TTC549 (cell line): Measurements from ENCODE around the gene ZDHHC22.

Experiments
- FAIRE-seq: peaks from 2 replicates; lab custom pipeline; 2012; peaks lifted over from hg19 to GRCh38; lab: Jason Lieb, UNC

The ZDHHC22 gene

GRCh38 chr14:77126461-77126990 lies 15.1 kb downstream of the ZDHHC22 start:
- no peak for FAIRE-seq

GRCh38 chr14:77125823-77126325 lies 15.7 kb downstream of the ZDHHC22 start:
- no peak for FAIRE-seq

DNA sequence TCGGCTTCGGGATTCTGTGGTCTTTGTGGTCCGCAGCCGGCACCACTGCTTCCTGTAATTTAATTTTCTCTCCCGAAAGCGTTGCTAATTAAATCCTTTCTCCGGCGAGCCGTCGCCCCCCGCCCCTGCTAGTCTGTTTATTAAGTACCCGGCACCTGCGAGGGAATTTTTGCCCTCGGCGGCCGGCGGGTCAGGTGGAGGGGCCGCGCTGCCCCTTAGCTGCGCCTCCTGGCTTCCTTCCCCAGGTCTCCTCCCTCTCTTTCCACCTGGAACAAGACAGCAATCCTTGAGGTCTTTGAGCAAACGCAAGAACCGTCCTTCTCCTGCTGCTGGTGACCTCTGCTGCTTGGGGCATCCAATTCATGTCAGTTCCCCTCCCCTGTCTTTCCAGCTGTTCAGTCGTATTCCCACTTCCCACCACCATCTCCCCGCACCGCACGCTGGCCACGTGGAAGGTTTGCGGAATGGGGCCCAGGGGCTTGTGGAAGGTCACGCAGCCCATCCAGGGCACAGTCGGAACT lies 16.2 kb downstream of the ZDHHC22 start:
- FAIRE-seq: no peak

GRCh38 chr14:77124345-77125280 lies 17.0 kb downstream of the ZDHHC22 start:
- no peak for FAIRE-seq

- no peak for FAIRE-seq
These were observed 17.9 kb downstream of the ZDHHC22 start for GRCh38 chr14:77123381-77124325.

DNA sequence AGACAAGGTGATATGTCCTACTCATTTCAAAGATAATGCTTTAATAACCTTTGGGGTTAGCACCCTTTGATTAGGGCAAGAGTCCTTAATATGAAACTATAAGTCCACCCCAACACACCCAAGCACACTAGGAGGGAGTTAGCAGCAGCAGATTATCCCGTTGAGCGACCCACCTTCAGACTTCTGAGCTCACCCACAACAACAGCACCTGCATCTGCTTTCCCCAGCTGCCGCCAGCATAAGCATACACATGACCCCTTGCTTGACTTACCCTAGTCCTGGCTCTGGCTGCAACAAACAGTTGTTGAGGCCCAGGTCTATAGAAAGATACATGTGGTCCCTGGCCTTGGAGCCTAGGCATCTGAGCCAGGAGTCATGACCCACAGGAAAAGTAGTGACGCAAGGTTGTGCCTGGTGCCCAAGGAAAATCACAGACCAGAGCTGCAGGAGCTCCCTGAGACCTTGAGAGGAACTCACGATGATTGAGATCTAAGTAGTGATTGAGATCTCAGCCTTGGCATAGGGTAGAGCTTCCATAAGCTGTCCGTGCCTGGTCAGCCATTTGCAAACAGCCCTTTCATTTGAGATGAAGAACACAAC lies 19.0 kb downstream of the ZDHHC22 start:
- no peak for FAIRE-seq

- no peak for FAIRE-seq
These were observed 20.5 kb downstream of the ZDHHC22 start for GRCh38 chr14:77120771-77121743.

- no peak for FAIRE-seq
These were observed 21.7 kb downstream of the ZDHHC22 start for GRCh38 chr14:77119851-77120250.

- no peak for FAIRE-seq
These were observed 25.3 kb downstream of the ZDHHC22 start for GRCh38 chr14:77116172-77116817.

DNA sequence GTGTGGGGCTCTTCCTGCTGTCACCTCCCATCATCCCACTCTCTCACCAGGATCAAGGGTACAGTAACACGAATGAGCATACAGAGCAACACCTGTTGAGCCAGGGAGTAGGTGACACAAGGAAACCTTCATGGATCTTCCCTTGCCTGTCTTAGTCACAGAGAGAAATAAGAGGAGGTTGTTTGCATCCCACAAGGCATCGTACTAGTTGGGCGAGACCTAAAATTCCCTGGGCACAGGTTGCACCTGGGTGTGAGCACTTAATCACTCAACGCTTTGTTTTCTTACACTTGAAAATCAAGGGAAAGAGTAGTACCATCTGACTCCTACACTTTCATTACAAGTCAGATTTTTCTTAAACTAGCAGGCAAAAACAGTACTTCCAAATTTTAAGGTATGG lies 27.0 kb downstream of the ZDHHC22 start:
- no peak for FAIRE-seq

GRCh38 chr14:77113644-77114043 lies 27.9 kb downstream of the ZDHHC22 start:
- no peak for FAIRE-seq

GRCh38 chr14:77111021-77111420 lies 30.6 kb downstream of the ZDHHC22 start:
- no peak for FAIRE-seq

DNA sequence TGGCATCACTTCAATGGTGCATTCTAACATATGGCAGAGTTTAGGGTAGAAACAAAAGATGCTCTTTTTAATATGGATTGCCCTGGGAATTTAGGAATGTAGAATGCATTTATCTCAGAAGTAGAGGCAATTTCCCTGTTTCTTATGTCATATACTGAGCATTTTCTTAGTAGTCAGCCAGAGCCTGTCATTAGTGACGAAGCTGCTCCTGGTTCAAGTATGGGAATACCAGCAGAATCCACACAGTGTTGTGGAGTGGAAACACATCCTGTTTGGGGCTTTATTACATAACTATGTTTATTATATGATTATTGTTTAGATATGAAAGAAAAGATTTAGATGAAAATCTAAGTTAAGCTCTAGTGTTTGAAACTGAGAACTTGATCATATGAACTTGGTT lies 31.3 kb downstream of the ZDHHC22 start:
- no peak for FAIRE-seq

- FAIRE-seq: no peak
These were observed 31.9 kb downstream of the ZDHHC22 start for GRCh38 chr14:77109656-77110055.

GRCh38 chr14:77108753-77109152 lies 32.8 kb downstream of the ZDHHC22 start:
- no peak for FAIRE-seq

GRCh38 chr14:77107228-77107627 lies 34.4 kb downstream of the ZDHHC22 start:
- FAIRE-seq: no peak

DNA sequence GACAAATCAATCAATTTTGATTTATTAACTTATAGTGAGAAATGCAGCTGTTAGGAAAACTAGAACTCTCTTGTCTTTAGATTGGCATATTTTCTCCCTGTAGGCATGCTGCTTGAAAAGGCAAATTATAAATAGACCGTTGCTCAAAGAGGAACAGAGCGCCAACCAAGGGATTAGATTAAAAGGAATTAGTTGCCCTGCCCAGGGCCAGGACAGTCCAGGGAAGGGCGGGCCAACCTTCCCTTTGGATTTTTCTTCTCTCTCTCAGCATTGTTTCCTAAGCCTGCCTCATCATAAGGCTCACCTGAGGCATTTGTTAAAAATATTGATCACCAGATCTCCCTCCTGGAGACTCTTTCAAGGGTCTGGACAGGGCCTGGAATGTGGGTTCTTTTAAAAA lies 34.9 kb downstream of the ZDHHC22 start:
- FAIRE-seq: no peak

DNA sequence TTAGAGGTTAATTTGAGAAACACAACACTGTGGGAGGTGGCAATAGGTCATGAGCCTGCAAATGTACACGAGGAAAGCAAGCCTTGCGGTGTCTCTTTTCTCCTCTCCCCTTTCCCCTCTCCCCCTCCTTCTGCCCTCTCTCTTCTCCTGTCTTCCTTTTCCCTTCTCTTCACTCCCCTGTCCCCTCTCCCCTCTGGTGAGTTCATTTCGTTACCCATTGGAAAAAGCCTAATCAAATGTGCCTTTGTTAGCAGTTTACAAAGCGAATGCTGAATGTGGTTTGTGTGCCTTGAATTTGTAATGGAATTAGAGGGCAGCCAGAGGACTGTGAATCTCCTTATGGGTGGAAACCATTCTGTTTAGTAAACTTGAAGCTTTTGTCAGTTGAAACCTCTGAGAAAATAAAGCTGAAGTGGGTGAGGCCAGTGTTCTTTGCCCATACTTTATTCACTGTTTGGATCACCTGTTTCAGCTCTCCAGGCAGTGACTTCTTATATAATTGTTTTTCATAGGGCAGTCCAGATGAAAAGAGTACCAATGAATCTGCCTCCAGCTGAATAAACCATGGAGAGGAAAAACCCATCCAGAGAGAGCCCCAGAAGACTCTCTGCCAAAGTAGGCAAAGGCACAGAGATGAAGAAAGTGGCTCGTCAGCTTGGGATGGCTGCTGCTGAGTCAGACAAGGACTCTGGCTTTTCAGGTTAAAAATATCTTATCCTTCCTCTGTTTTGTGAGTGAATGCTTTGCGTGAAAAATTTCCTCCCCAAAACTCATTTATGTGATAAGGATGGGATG lies 36.2 kb downstream of the ZDHHC22 start:
- no peak for FAIRE-seq

- FAIRE-seq: no peak
These were observed 37.2 kb downstream of the ZDHHC22 start for GRCh38 chr14:77104393-77104792.
